GM18867 (cell line): ENCODE data around the gene CLIC1.

Source experiments
- ATAC-seq: cut with Tn5 transposase; IDR thresholded peaks from one replicate; pipeline ENCODE4 v1.9.1; 2021; ENCODE audit warnings: mild to moderate bottlenecking, moderate library complexity; ENCODE audit not compliant: unreplicated experiment

The CLIC1 gene

DNA sequence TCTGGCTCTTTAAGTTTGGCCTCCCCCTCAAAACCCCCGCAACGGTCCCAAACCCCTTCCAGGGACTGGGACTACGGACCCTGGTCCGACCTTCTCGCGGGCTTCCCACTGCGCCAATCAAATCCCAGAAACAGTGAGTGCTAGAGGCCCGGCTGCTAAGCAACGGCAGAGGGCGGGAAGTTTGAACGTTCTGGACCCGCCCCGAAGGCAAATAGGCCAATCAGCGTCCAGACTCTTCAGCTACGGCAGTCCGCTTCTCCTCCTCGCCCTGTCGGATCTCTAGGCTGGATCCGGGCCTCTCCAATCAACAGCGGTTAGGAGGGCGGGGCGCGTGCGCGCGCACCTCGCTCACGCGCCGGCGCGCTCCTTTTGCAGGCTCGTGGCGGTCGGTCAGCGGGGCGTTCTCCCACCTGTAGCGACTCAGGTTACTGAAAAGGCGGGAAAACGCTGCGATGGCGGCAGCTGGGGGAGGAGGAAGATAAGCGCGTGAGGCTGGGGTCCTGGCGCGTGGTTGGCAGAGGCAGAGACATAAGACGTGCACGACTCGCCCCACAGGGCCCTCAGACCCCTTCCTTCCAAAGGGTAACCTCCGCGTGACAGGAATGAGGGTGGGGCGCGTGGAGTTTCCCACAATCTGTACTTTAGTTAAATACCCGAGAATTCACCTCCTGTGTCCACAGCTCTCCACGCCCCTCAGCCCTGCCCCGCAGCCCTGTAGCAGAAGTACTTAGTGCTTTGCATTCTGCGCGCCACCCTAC is 3.5 kb upstream of the CLIC1 start, which contains the start of gene MSH5:
Gene MSH5, plus strand, starts transcription at position 367 of the 758 bp plus-strand sequence. CDS start 462 bp downstream, outside the sequence.
- ATAC-seq: peak; percentile 75

DNA sequence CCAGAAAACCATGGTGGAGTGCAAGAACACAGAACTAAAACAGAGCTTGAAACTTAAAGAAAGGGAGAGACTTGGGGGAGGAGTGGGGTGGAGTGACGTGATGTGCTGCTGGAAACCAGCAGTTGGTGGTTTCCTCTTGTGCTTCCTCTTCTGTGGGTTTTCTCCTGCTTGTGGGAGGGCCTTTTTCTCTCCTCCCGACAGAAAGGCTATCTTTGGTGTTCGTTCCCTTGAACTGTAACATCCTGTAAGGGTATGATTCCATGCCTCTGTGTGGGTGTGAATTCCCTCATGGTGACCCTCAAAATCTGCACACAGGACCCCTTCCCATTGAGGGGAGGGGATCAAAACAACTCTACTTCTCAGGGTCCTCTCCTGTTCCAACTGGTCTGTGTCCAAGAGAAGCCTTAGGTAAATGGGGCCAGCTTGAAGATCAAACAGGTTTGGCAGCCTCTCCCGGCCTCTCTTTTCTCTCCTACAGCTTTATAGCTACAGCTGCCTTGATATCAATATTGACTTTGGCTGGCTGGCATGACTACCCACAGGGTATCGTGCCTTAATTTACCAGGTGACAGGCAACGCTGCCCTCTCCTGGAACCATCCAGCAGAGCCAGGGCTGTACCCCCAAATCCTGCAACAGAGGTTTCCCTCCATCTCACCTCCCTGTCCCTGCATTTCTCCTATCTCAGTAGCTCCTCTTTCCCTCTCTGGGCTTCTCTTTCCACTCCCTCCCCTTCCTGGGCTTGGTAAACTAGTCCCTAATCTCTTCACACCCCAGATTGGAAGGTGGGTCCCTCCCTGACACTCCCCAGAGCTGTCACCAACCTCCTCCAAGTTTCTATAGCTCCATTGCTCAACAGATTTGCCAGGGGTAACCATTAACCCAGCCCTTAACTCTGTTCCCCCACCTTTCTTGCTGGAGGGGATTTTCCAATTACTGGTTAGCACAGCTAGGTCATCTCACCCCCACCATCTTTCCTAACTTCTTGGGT is 2.0 kb upstream of the CLIC1 start:
- ATAC-seq: no peak

DNA sequence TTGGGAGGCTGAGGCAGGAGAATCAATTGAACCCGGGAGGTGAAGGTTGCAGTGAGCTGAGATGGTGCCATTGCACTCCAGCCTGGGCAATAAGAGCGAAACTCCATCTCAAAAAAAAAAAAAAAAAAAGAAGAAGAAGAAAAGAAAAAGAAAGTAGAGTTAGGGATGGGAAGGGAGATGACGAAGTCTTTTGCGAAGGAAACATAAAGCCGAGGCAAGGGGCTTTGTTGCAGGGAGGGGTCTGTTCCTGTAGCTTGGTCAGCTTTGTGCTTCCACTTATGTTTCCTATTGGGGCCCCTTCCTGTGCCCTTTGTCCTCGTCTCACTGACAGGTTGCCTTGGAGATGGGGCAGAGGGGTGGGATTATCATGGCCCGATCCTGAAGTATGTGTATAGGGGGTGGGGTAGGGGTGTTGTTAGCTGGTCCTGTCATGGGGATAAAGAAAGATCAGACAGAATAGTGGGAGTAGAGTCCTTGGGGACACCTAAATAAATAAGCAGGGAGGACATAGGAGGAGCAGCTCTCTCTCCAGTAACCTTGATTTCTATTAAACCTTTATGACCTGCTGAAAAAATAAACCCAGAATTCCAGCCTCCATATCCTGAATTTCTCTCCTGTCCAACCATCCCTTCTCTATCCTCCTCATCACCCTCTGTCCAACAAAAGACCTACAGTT is 1.1 kb upstream of the CLIC1 start:
- ATAC-seq: no peak

DNA sequence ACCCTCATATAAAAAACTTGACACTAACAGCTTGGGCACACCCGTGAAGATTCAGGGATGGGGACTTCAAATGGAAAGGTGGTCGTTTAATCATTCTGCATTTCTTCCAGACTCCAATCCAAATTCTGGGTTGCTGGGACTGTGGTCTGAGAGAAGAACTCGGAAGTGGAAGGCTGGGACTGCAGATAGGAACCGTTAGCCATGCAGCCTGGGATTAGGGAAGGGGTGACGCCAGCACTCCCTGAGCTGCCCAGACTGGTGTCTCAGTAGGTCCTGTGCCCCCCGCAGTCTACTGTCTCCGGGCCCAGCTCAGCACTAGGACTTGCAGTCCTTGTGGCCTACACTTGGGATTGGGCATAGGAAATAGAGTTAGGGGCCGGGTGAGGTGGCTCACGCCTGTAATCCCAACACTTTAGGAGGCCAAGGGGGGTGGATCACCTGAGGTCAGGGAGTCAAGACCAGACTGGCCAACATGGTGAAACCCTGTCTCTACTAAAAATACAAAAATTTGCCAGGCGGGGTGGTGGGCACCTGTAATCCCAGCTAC is 511 bp upstream of the CLIC1 start:
- ATAC-seq: no peak

DNA sequence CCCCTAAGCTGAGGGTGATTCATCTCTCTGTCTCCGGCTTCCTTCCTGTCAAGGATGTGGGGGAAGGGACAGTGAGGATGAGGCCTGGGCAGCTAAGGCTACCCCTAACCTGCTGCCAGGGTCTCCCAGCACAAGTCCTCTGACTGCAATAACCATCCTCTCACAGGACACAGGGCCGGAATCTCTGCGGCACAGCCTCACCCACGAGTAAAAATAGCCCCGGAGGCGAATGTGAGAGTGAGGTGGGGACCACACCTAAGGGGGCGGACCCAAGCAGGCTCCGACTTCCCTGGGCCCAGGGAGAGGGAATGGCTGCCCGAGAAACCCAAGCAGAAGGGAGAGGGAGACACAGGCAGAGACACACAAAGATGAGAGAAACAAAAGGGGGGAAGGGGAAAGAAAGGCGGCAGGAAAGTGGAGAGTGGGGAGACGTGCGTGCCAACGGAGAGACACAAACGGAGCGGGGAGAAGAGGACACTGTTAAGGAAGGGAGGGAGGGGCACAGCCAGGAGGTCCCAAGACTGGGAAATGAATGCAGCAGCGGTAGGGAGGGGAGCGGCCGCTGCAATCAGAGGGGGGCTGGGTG is 1.4 kb downstream of the CLIC1 start:
- ATAC-seq: peak; percentile 22

DNA sequence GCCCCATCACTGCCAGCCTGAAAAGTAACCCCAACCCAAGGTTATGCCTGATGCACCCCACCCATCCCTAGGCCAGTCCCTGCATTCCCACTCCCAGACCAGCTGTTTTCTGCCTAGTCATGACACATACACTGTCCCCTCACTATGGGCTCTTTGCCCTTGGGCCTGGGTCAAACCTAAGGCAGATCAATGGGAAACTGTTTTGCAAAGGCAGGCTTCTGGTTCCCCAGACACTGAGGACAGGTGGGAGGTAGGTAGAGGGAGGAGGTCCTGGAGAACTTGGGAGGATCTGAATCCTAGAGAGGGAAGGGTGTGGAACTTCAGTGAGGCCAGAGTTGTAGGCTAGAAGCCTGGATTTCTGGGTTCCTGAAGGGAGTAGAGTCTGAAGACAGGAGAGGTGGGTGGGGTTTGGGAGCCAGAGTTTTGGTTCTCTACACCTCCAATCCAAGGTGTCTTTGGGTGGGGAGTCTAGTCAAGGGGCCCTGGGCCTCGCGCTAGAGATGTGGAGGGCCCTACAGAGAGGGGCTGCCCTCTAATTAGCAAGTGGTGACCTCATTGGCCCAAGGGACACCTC is 2.0 kb downstream of the CLIC1 start:
- no peak for ATAC-seq

DNA sequence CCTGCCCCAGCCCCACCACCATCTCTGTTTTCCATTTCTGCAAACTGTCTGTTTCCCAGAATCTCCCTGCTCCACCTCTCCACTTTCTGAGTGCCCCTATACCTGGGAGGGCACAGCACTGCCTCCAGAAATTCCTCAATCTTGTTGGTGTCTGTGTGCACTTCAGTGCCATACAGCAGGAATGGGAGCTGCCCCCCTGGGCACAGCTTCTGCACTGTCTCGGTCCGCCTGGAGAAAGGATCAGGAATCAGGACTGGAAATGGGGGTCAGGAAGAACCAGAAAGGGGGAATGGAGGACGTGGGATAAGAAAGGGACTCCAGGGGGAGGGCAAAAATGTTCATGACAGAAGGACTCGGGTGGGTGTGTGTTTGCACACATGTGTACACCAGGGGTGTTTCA is 2.6 kb downstream of the CLIC1 start:
- no peak for ATAC-seq

DNA sequence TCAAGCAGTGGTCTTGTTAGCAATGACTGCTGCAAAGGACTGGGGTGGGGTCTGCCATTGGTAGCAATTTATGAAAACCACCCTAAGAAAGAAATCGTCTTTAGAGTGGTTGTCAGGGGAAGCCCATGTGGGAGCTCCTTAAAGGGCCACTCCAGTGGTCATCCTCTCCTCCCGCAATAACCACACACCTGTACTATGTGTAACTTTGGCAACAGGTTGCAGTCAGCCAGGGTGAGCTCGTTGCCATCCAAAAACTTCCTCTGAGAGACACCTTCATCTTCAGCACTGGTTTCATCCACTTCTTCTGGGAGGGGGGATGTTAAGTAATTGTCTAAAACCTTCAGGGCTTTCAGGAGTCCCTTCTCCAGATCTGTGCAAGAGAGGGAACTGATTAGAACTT is 4.3 kb downstream of the CLIC1 start:
- no peak for ATAC-seq

DNA sequence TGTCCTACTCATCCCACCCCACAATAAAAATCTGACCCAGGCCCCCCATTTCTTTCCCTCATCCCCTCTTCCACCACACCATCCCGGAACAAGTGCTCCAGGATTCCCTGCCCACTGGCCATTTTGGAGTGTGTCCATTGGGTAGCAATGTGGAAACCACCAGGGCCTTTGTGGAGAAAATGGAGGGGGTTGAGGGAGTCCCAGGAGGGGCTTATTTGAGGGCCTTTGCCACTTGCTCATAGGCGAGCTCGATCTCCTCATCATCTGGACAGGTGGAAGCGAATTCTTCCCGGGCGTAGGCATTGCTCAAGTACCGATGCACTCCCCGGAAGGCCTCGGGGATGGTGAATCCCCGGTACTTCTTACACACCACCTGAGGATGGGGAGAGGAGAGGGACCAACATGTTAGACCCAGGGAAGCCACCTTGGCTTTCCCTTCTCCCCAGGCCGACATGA is 5.7 kb downstream of the CLIC1 start:
- no peak for ATAC-seq

DNA sequence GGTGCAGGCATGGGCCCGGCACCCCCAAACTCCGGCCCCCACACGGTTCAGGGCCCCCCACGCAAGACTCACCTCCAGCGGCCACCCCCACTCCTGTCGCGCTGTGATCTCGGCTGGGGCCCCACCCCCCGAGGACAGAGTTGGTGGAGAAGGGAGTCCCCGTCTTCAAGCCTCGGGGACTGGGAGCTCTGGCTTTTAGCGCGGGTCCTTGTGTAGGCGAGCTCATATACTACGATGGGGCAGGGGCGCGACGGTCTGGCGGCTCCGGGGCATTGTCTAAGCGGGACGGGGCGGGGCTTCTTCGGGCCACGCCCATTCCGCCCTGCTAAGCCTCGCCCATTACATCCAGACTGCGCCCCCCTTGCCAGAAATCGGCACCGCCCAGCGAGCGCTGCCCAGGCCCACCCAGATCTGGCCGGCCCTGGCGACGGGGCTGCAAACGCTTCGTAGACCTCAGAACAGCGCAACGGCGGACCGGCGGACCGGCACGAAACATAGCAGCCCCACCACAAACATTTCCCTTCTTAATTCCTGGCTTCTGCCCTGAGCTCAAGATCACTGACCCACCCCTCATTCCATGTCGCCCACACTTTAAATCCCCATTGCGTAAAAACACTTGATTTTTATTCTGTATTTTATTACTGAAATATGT is 6.2 kb downstream of the CLIC1 start:
- ATAC-seq: peak; percentile 35

DNA sequence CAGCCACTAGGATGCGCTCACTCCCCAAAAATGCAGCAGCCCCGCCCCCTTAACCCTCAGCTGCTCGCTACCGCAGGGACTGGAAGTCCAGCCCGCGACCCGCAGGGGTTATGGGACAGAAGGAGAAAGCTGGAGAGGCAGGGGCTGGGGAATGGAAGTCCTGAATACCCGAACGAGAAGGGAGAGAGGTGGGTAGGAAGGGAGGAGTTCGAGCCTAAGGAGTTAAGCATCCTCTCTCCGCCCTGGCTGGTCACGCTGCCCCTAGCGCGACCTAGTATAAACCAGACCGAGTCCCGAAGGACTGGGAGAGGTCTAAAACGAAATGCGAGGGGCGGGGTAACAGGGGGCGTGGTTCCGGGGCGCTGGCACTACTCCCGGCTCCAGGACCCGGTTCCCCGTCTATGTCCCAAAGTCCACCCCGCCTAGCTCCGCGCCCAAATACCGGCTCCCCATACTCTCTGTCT is 6.8 kb downstream of the CLIC1 start:
- peak; percentile 35 for ATAC-seq

DNA sequence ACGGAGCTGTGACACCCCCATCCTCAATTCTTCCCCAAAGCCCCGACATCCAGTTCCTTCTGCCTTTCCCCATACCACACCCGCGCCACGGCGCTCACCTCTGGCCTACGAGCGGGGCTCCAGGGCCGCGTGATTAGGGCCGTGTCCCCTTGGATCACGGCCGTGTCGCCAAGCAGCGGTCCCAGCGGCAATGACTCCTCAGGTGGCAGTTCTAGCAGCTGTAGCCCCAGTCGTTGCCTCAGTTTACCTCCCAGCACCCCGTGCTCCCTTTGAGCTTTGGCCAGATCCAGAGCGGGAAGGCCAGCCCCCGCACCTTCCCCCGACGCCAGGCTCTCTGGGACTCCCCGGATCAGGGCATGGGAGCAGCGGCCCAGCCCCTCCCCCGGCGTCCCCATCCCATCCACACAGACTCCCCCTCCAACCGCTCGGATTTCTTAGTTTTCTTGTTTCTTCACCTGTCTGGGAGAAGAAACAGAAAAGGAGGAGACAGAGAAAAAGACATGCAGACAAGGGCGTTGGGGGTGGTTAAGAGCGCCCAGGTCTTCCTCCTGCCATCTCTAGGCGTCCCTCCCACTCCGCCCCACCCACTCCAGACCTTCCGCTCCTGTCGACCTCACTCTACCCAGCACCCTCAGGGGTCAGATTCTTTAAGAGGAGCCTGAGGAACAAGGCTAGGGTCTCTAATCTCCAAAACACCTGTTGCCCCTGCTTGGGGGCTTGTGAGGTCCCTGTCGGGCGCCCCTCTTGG is 7.4 kb downstream of the CLIC1 start, which contains the start of gene DDAH2:
Gene DDAH2, minus strand, starts transcription at position 533 of the 748 bp plus-strand sequence. Its CDS starts 138 bp downstream, at position 395.
- no peak for ATAC-seq

DNA sequence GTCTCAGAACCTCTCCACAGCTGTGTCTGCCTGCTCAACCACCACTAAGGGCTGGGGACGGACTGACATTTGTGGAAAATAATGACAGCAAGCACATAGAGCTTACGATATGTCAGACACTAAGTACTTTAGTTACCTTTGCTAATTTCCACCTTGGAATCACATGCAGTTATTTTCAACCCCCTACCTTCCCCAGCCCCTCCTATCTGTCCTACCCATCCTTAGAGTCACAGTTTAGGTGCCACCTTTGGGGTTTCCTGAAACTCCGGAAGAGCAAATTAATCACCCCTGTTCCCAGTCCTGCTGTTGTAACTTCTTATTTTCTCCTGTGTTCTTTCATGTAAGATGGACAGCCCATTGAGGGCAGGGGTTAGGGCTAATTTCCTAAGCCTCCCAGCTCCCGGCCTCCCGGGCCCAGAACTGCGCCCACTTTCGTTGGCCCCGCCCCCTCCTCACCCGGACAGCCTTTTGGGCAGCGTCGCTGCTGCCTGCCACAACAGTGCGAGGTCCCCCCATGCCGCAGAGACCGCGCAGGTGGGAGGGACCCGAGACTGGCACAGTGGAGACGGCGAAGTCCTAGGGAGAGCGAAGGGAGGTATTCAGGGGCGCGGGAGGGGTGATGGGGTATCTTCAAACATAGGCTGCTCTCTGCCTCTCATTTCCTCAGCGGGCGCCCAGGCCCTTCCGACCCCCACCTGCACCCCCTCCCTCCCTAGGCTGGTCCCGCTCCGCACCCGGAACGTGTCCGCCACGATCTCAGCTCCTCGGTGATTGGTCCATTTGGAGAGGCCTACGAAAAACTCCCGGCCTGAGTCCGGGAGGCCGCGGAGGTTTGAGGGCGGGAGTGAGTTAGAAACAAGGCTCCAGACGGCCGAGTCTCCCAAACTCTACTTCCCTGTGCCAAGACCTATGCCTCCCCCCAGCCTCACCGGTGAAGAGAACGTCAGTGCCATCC is 8.3 kb downstream of the CLIC1 start:
- no peak for ATAC-seq

DNA sequence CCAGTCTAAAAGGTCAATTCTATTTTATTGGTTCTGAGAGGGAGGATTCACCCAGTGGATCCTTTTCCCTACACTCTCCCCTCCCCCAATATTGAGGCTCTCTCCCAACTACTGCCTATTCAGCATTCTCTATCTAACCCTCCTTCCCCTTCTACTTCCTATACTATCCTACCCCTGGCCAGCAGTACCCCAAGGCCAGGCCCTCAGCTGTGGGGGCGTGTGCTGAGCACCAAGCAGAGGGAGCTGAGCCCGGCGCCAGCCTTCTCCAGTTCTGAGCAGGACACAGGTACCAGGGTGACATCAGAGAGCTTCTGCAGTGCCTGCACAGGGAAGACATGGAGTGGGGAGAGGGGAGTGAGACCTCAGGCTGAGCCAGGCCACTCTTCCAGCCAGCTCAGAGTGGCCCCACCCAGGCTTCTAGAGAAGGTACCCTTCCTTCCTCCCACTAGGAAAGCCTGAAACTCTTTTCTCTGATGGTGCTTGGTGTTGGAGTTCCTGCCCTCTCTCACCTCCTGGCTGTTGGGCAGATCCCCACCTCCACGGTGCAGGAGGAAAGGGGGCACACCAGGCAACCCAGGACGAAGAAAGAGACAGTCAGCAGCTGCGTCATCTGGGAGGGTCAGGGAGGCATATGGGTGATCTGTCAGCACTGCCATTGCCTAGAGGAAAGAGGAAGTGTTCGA is 9.2 kb downstream of the CLIC1 start:
- peak; percentile 55 for ATAC-seq

DNA sequence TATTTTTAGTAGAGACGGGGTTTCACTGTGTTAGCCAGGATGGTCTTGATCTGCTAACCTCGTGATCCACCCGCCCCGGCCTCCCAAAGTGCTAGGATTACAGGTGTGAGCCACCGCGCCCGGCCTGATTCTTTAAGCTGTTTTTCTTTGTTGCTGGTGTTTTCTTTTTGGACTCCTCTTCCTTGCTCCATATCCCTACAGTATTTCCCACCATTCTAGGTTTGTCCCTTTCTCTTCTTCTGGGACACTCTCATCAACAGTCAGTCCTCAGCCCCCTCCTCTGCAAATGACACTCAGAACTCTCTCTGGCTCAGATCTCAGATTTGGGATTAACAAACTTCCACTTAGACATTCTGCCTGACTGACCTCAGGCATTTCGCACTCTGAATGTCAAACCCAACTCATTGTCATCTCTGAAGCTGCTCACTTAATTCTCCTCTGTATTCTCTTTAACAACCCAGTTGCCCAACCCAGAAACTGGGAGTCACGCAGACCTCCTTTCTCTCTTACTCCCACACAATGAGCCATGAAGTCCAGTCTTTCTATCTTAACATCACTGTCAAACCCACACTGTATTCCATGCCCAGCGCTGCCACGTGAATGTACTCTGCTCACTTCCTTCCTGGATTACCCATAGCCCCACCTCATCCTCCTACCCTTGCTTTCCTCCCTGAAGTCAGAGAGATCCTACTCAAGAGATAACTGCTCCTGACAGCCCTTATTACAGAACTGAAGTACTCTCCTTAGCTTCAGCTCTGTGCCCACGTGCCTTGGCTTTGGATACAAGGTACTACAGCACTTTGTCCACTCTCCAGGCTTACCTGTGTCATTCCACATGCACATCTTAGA is 10.6 kb downstream of the CLIC1 start:
- ATAC-seq: no peak
